Sigmoid colon (tissue), 7 donors: ENCODE results near the gene MAPRE3. TPM values are rescaled to one million over a fixed set of nuclear protein-coding genes. Genes with fewer than 3 reads are reported as not detected.

Source experiments
- DNase-seq: peaks from one replicate; pipeline ENCODE4 v3.0.0-alpha.2; 2019
- H3K27ac ChIP-seq, 4 donors: fragments of 200-600 bp; sonication (generic); one replicate each; pipeline ENCODE4 v1.5.1; 2016 to 2019; ENCODE audit warnings: mild to moderate bottlenecking in 1 of 4
- H3K27me3 ChIP-seq, 3 donors: fragments of 200-600 bp; sonication (generic); one replicate each; pipeline ENCODE4 v1.5.1; 2019; ENCODE audit warnings: mild to moderate bottlenecking in 1 of 3
- H3K36me3 ChIP-seq, 4 donors: fragments of 200-600 bp; sonication (generic); one replicate each; pipeline ENCODE4 v1.5.1; 2016 to 2019
- H3K4me1 ChIP-seq, 4 donors: fragments of 200-600 bp; sonication (generic); one replicate each; pipeline ENCODE4 v1.5.1; 2017 to 2019
- H3K4me3 ChIP-seq, 4 donors: fragments of 200-600 bp; sonication (generic); one replicate each; pipeline ENCODE4 v1.5.1; 2017 to 2019; ENCODE audit warnings: mild to moderate bottlenecking in 2 of 4, moderate library complexity in 1 of 4
- H3K9me3 ChIP-seq, 4 donors: fragments of 200-600 bp in 3 of 4; sonication (generic) in 3 of 4; one replicate each; pipeline versions ENCODE4 v1.5.1 to v1.6.1; 2013 to 2019
- CTCF ChIP-seq, 4 experiments: fragments of 450-650 bp in 3 of 4; fragments of 200-600 bp in 1 of 4; IDR thresholded peaks; one replicate each; pipeline ENCODE4 v1.5.1; 2016 to 2019; ENCODE audit warnings: antibody characterized with exemption in 4 of 4, mild to moderate bottlenecking in 3 of 4, moderate library complexity in 2 of 4
- EP300 ChIP-seq, 4 donors: sonication (generic); formaldehyde crosslinking; IDR thresholded peaks; one replicate each; pipeline ENCODE4 v1.6.1; 2017; ENCODE audit warnings: antibody characterized with exemption in 4 of 4
- POLR2A ChIP-seq, 2 donors: fragments of 450-650 bp; IDR thresholded peaks; one replicate each; pipeline ENCODE4 v1.6.1; 2016; ENCODE audit warnings: antibody characterized with exemption in 2 of 2, mild to moderate bottlenecking in 2 of 2, moderate library complexity in 2 of 2
- POLR2AphosphoS5 ChIP-seq, 4 donors: sonication (generic); formaldehyde crosslinking; IDR thresholded peaks; one replicate each; pipeline ENCODE4 v1.6.1; 2017; ENCODE audit warnings: antibody characterized with exemption in 4 of 4
- WGBS, 2 donors: extraction: QIAGEN DNeasy Blood & Tissue Kit; methylation state at CpG; one replicate each; pipeline ENCODE4 v1.1.7; 2013; 5-methylcytosine and 5-hydroxymethylcytosine counted together
- intact Hi-C: fragments of 100-400 bp; cut with DNase I; formaldehyde crosslinking; loops from one replicate; pipeline ENCODE4 v1.15.1; 2023
- polyA plus RNA-seq, 3 donors: library from polyadenylated mRNA; stranded (reverse); fragments of 200-250 nt; gene quantifications; one replicate each; pipeline ENCODE4 v1.2.3, GENCODE V29; 2013
- total RNA-seq, 4 donors: library from RNA; depleted of rRNA; stranded (reverse); fragments of >200 nt; gene quantifications; one replicate each; pipeline ENCODE4 v1.1.0, GENCODE V29; 2016
- donor health status: healthy with polysubstance abuse.
- donor health status: Bipolar disorder and iron deficiency.
- donor health status: healthy.

Gene MAPRE3
- total and polyA plus RNA-seq, 7 donors: 5.1 to 73.3 (median 15.6) TPM

GRCh38 chr2:27018142-27018541 lies 47.7 kb downstream of the MAPRE3 start:
- WGBS, 2 donors: 85 to 92% methylated on average over 3 of the region's 3 CpGs
- no peak for DNase-seq
- H3K4me3 ChIP-seq: no peak overlapping the region
- peaks cover 0 to 17% (median 14%) of the 10 kb centered on the region in 4 donors for H3K4me1 ChIP-seq
- H3K27me3 ChIP-seq: no peaks in the 10 kb centered on the region
- TF ChIP-seq POLR2AphosphoS5 (IDR thresholded peaks at IDR 0.05): no peak
- no peak for TF ChIP-seq POLR2A (IDR thresholded peaks at IDR 0.05)
- no peak for TF ChIP-seq CTCF (IDR thresholded peaks at IDR 0.05)
- TF ChIP-seq EP300 (IDR thresholded peaks at IDR 0.05): no peak
- peaks cover 6 to 12% (median 8%) of the 10 kb centered on the region in 4 donors for H3K36me3 ChIP-seq
- H3K9me3 ChIP-seq: no peaks in the 10 kb centered on the region
- no peak overlapping the region for H3K27ac ChIP-seq
- intact Hi-C loops: loop anchor here (5.0 kb wide), 1 partner anchor 171 kb away; the partner anchor contains the start of gene DPYSL5

- no peaks in the 10 kb centered on the region for H3K27me3 ChIP-seq
- H3K4me1 ChIP-seq: peaks cover 0 to 17% (median 14%) of the 10 kb centered on the region in 4 donors
- TF ChIP-seq POLR2AphosphoS5 (IDR thresholded peaks at IDR 0.05): no peak
- TF ChIP-seq CTCF (IDR thresholded peaks at IDR 0.05): no peak
- no peak for TF ChIP-seq POLR2A (IDR thresholded peaks at IDR 0.05)
- TF ChIP-seq EP300 (IDR thresholded peaks at IDR 0.05): no peak
- peaks cover 6 to 25% (median 17%) of the 10 kb centered on the region in 4 donors for H3K36me3 ChIP-seq
- DNase-seq: no peak
- intact Hi-C loops: loop anchor here (5.0 kb wide), 1 partner anchor 172 kb away; the partner anchor contains the start of gene DPYSL5
- peak overlapping the region in 1 of 4 donors; percentile 14 for H3K27ac ChIP-seq
- no peaks in the 10 kb centered on the region for H3K9me3 ChIP-seq
- H3K4me3 ChIP-seq: no peak overlapping the region
- 75 to 93% methylated on average over 9 of the region's 9 CpGs for WGBS, 2 donors
These were observed 49.0 kb downstream of the MAPRE3 start for GRCh38 chr2:27019459-27019858.

- intact Hi-C loops: loop anchor here (5.0 kb wide), 1 partner anchor 173 kb away; the partner anchor contains the start of gene DPYSL5
- H3K4me3 ChIP-seq: no peak overlapping the region
- no peak for DNase-seq
- no peaks in the 10 kb centered on the region for H3K27me3 ChIP-seq
- peak overlapping the region in 1 of 4 donors; percentile 14 for H3K27ac ChIP-seq
- peaks cover 0 to 15% (median 12%) of the 10 kb centered on the region in 4 donors for H3K4me1 ChIP-seq
- TF ChIP-seq EP300 (IDR thresholded peaks at IDR 0.05) (no peak), POLR2AphosphoS5 (IDR thresholded peaks at IDR 0.05) (no peak), POLR2A (IDR thresholded peaks at IDR 0.05) (no peak), CTCF (IDR thresholded peaks at IDR 0.05) (no peak)
- peaks cover 6 to 30% (median 17%) of the 10 kb centered on the region in 4 donors for H3K36me3 ChIP-seq
- no peaks in the 10 kb centered on the region for H3K9me3 ChIP-seq
- 21 to 63% methylated on average over 9 of the region's 9 CpGs for WGBS, 2 donors
These were observed 49.8 kb downstream of the MAPRE3 start for GRCh38 chr2:27019931-27020855.

- Histone ChIP-seq H3K27ac (no peak overlapping the region), H3K36me3 (peaks cover 6 to 42% (median 26%) of the 10 kb centered on the region in 4 donors), H3K4me1 (peaks cover 0 to 6% (median 3%) of the 10 kb centered on the region in 4 donors), H3K4me3 (no peak overlapping the region), H3K9me3 (no peaks in the 10 kb centered on the region), H3K27me3 (no peaks in the 10 kb centered on the region)
- intact Hi-C loops: no loop called here
- WGBS, 2 donors: 20 to 68% methylated on average over 11 of the region's 11 CpGs
- TF ChIP-seq POLR2A (IDR thresholded peaks at IDR 0.05) (no peak), EP300 (IDR thresholded peaks at IDR 0.05) (no peak), POLR2AphosphoS5 (IDR thresholded peaks at IDR 0.05) (no peak), CTCF (IDR thresholded peaks at IDR 0.05) (no peak)
- DNase-seq: no peak
These were observed 51.0 kb downstream of the MAPRE3 start for GRCh38 chr2:27021253-27022049.
